Endothelial cell of umbilical vein (primary cell): ENCODE results near the gene MECR.

Source experiments
- JUN ChIP-seq: IDR thresholded peaks from 2 replicates; pipeline ENCODE4 v1.6.1; 2011; ENCODE audit warnings: borderline replicate concordance, low read depth; ENCODE audit not compliant: insufficient read length, insufficient read depth
- POLR2A ChIP-seq: IDR thresholded peaks from 2 replicates; pipeline ENCODE4 v1.6.1; 2012; ENCODE audit warnings: low read depth, mild to moderate bottlenecking, control low read depth, low read length
- TF ChIP-seq, protein P1 (sequence below), 2 donors: IDR thresholded peaks; 1 replicate in 1 of 2; 2 replicates in 1 of 2; pipeline ENCODE4 v1.5.1; 2011; ENCODE audit warnings: low read length in 2 of 2, mild to moderate bottlenecking in 2 of 2, moderate library complexity in 2 of 2, control low read depth in 1 of 2, inconsistent platforms in 1 of 2, low read depth in 1 of 2; ENCODE audit not compliant: insufficient read depth in 1 of 2; ENCODE audit errors: extremely low read depth in 1 of 2

DNA sequence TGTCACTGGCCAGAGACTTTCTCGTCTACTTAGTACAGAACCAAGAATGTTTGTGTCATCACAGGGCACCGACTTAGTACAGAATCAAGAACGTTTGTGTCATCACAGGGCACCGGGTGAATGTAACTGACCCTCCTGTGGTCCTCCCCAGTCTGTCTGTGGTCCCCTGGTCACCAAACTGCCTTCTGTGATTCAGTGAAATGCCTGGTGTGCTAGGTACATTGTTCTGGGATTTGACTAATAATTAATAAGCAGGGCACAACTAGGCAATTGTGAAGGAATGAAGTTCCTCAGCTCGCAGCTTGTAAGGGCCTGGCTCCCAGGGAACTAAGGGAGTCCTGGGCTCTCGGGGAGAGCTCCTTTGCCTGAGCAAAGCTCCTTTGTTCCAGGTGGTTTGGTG lies 7.2 kb downstream of the MECR start:
- TF ChIP-seq, protein P1, sequence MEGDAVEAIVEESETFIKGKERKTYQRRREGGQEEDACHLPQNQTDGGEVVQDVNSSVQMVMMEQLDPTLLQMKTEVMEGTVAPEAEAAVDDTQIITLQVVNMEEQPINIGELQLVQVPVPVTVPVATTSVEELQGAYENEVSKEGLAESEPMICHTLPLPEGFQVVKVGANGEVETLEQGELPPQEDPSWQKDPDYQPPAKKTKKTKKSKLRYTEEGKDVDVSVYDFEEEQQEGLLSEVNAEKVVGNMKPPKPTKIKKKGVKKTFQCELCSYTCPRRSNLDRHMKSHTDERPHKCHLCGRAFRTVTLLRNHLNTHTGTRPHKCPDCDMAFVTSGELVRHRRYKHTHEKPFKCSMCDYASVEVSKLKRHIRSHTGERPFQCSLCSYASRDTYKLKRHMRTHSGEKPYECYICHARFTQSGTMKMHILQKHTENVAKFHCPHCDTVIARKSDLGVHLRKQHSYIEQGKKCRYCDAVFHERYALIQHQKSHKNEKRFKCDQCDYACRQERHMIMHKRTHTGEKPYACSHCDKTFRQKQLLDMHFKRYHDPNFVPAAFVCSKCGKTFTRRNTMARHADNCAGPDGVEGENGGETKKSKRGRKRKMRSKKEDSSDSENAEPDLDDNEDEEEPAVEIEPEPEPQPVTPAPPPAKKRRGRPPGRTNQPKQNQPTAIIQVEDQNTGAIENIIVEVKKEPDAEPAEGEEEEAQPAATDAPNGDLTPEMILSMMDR (IDR thresholded peaks at IDR 0.05; ENCODE audit: extremely low read depth in 1 of 2, insufficient read depth in 1 of 2, low read depth in 1 of 2, low read length in 2 of 2) = no peak
- no peak for TF ChIP-seq JUN
- TF ChIP-seq POLR2A = no peak
